ENCODE measurements around the gene HSD17B13.

DNA sequence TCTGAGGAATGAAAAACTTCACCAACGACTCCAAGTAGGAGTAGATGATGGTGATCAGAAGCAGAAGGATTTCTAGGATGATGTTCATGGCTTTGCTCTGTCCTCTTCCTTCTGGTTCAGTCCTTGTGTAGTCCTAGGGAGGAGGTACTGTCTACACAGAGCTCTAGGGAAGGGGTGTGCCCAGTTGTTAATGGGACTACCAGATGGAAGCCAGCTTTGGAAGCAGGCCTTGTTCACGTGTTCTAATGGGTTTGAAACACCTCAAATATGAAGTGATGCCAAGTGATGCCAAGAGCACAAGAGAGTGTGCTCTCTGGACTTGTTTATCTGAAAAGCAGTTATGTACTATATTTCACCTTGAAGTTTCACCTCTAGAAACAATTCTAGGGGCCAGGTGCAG is at the start of gene HSD17B13:
- TF ChIP-seq, protein P1, sequence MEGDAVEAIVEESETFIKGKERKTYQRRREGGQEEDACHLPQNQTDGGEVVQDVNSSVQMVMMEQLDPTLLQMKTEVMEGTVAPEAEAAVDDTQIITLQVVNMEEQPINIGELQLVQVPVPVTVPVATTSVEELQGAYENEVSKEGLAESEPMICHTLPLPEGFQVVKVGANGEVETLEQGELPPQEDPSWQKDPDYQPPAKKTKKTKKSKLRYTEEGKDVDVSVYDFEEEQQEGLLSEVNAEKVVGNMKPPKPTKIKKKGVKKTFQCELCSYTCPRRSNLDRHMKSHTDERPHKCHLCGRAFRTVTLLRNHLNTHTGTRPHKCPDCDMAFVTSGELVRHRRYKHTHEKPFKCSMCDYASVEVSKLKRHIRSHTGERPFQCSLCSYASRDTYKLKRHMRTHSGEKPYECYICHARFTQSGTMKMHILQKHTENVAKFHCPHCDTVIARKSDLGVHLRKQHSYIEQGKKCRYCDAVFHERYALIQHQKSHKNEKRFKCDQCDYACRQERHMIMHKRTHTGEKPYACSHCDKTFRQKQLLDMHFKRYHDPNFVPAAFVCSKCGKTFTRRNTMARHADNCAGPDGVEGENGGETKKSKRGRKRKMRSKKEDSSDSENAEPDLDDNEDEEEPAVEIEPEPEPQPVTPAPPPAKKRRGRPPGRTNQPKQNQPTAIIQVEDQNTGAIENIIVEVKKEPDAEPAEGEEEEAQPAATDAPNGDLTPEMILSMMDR (IDR thresholded peaks at IDR 0.05): no peak
- TF ChIP-seq EZH2 (IDR thresholded peaks at IDR 0.05; ENCODE audit: borderline replicate concordance, insufficient read depth, low read depth, low read length, poor library complexity, severe bottlenecking): no peak
